ENCODE results near the gene MYO1E. TPM values are rescaled to one million over a fixed set of nuclear protein-coding genes. Genes with fewer than 3 reads are reported as not detected.

Gene MYO1E
- polyA plus RNA-seq, 2 donors: 39.6 to 43.3 TPM

DNA sequence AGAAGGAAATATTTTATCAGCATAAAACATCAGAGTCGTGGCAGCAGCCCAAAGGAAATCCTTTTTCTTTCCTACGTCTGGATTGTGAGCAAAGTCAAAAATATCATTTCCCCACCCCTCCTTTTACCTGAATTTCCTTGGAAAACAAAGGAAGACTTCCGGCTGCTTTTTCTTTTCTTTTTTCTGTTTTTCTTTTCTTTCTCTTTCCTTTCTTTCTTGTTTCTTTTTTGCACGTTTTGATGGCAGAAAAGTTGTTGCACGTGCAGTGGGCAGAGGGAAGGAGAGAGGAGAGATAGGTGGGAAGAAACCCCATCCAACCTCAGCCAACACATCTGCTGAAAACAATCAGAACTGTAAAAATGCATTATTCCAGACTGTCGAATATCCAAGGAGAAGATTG, 544 bp upstream of the MYO1E start:
- peak overlapping the region; percentile 94 to 98 for H3K27ac ChIP-seq (ENCODE audit: low read depth in 2 of 2, low read length in 1 of 2)
- peak overlapping the region; percentile 72 to 73 for H3K4me3 ChIP-seq (ENCODE audit: low read depth in 1 of 2, low read length in 2 of 2)
- no peaks in the 10 kb centered on the region for H3K9me3 ChIP-seq (ENCODE audit: control insufficient read depth in 2 of 2, insufficient read depth in 1 of 2, low read depth in 1 of 2, low read length in 1 of 2)
- WGBS, 2 donors: 1 to 5% methylated on average over 6 of the region's 6 CpGs
- peaks cover 0 to 5% of the 10 kb centered on the region in 2 donors for H3K4me1 ChIP-seq (ENCODE audit: control insufficient read depth in 2 of 2, insufficient read depth in 2 of 2, low read length in 1 of 2)
- no peaks in the 10 kb centered on the region for H3K27me3 ChIP-seq (ENCODE audit: control insufficient read depth in 1 of 2, insufficient read depth in 2 of 2, low read length in 2 of 2)
- H3K36me3 ChIP-seq (ENCODE audit: control insufficient read depth in 2 of 2, insufficient read depth in 2 of 2, low read length in 1 of 2): no peaks in the 10 kb centered on the region

DNA sequence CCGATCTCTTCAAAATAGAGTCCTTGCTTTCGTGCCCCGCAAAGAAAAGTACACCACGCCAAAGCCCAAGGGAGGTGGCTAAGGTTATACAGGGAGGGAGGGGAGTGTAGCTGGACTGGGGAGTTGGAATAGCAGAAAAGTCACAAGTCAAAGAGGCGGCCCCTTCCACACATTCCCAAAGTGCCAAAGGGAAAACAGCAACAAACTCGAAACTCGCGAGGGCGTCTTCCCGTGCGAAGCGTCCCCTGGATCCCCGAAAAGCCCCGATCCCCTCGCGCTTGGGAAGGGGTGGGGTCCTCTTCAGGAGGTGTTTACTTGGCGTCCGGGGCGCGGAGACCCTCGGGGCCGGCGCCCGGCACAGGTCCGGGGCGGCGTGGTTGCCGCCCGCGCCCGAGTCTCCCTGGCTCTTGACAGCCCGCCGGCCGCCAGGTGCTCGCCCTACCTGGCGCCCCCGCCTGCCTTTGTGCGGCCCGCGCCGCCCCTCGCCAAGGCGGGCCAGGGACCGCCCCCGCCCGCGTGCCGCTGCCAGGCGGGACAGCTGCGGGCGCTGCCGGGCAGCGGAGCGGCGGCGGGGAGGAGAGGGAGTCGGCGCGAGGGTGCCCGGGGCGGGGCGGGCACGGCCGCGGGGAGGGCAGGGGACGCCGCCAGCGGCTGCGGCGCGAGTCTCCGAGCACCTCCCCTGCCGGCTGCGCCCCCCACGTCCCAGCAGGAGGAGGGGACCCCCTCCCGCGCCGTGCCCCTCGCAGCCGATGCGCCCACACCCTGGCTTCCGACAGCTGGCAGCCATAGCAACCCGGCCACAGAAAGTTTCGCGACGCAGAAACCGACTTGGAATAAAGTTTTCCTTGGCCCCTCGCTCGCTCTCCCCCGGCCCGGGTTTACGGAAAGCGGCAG, 966 bp downstream of the MYO1E start:
- H3K27me3 ChIP-seq (ENCODE audit: control insufficient read depth in 1 of 2, insufficient read depth in 2 of 2, low read length in 2 of 2): no peaks in the 10 kb centered on the region

DNA sequence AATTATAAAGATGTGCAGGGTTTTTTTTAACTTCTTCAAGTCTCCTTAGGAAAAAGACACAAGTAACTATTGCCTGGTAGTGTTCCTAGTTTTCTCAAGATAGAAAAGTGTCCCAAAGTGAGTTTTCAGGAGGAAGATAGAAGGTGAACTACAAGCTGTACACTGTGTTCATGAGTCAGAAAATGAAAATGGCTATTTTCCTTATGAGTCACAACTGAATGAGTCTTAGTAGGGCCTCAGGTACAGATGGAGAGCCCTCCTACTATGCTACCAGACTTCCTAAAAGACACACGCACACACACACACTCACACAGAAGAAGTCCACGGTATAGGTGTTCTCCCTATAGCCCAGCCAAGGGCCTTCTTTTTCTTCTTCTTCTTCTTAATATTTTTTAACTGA, 3.1 kb downstream of the MYO1E start:
- H3K27me3 ChIP-seq (ENCODE audit: control insufficient read depth in 1 of 2, insufficient read depth in 2 of 2, low read length in 2 of 2): no peaks in the 10 kb centered on the region
- no peaks in the 10 kb centered on the region for H3K36me3 ChIP-seq (ENCODE audit: control insufficient read depth in 2 of 2, insufficient read depth in 2 of 2, low read length in 1 of 2)
- H3K27ac ChIP-seq (ENCODE audit: low read depth in 2 of 2, low read length in 1 of 2): peak overlapping the region in 1 of 2 donors; percentile 17
- H3K9me3 ChIP-seq (ENCODE audit: control insufficient read depth in 2 of 2, insufficient read depth in 1 of 2, low read depth in 1 of 2, low read length in 1 of 2): no peaks in the 10 kb centered on the region
- no peak overlapping the region for H3K4me3 ChIP-seq (ENCODE audit: low read depth in 1 of 2, low read length in 2 of 2)
- WGBS, 2 donors: 86 to 95% methylated on average over 2 of the region's 2 CpGs
- peaks cover 0 to 5% of the 10 kb centered on the region in 2 donors for H3K4me1 ChIP-seq (ENCODE audit: control insufficient read depth in 2 of 2, insufficient read depth in 2 of 2, low read length in 1 of 2)

More for the DNA sequence above, 966 bp downstream of the MYO1E start:
- Histone ChIP-seq H3K36me3 (ENCODE audit: control insufficient read depth in 2 of 2, insufficient read depth in 2 of 2, low read length in 1 of 2) (no peaks in the 10 kb centered on the region), H3K27ac (ENCODE audit: low read depth in 2 of 2, low read length in 1 of 2) (peak overlapping the region; percentile 94 to 98), H3K4me3 (ENCODE audit: low read depth in 1 of 2, low read length in 2 of 2) (peak overlapping the region; percentile 72 to 73), H3K4me1 (ENCODE audit: control insufficient read depth in 2 of 2, insufficient read depth in 2 of 2, low read length in 1 of 2) (peaks cover 0 to 5% of the 10 kb centered on the region in 2 donors), H3K9me3 (ENCODE audit: control insufficient read depth in 2 of 2, insufficient read depth in 1 of 2, low read depth in 1 of 2, low read length in 1 of 2) (no peaks in the 10 kb centered on the region)
- WGBS, 2 donors: 1 to 2% methylated on average over 69 to 93 of the region's 93 CpGs

DNA sequence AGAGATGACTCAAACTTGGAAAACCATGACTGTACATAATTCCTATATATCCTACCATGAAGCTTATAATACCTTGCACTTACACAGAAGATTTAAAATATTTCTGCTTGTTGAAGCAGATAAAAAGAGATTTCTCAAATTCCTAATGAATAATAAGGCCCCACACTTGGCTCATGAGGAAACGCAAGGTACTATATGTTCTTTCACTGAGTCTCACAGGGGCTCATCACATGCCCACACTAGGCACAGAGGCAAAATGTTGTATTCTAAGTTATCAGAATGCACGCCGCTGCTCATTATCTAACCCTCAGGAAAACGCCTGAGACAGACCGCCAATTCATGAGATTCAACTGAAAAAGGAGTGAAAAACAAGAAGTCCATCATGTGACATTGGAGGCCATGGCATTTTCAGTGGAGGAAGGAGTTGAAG, 5.6 kb downstream of the MYO1E start:
- Histone ChIP-seq H3K36me3 (ENCODE audit: control insufficient read depth in 2 of 2, insufficient read depth in 2 of 2, low read length in 1 of 2) (no peaks in the 10 kb centered on the region), H3K4me1 (ENCODE audit: control insufficient read depth in 2 of 2, insufficient read depth in 2 of 2, low read length in 1 of 2) (peaks cover 0 to 5% of the 10 kb centered on the region in 2 donors), H3K4me3 (ENCODE audit: low read depth in 1 of 2, low read length in 2 of 2) (no peak overlapping the region), H3K27me3 (ENCODE audit: control insufficient read depth in 1 of 2, insufficient read depth in 2 of 2, low read length in 2 of 2) (no peaks in the 10 kb centered on the region), H3K27ac (ENCODE audit: low read depth in 2 of 2, low read length in 1 of 2) (peak overlapping the region in 1 of 2 donors; percentile 15), H3K9me3 (ENCODE audit: control insufficient read depth in 2 of 2, insufficient read depth in 1 of 2, low read depth in 1 of 2, low read length in 1 of 2) (no peaks in the 10 kb centered on the region)
- 73 to 90% methylated on average over 5 of the region's 5 CpGs for WGBS, 2 donors

DNA sequence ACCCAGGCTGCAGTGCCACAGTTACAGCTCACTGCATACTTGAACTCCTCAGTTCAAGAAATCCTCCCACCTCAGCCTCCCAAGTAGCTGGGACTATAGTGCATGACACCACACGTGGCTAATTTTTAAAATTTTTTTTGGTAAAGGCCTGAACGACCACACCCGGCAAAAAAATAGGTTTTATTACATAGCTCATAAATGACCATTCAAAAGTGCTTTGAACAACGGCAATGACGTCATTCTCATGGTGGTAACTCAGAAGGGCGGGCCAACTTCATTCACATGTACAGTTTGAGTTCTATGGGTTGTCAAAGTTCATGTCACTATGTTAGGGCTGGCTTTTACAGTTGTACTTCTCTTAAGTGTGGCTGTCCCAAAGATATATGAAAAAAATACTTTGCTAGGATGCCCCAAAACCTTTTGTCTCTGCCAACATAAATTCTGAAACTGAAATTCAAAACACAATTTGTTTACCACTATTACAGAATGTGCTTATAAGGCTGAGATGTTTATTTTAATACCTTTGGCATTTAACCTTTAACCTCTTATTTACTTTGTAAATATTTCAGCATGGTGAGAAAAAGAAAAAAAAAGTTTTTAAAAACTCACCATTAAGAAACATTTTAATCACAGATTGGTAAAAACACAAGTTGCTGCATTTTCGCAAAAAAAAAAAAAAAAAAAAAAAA, 6.2 kb downstream of the MYO1E start:
- Histone ChIP-seq H3K4me3 (ENCODE audit: low read depth in 1 of 2, low read length in 2 of 2) (no peak overlapping the region), H3K36me3 (ENCODE audit: control insufficient read depth in 2 of 2, insufficient read depth in 2 of 2, low read length in 1 of 2) (no peaks in the 10 kb centered on the region), H3K27ac (ENCODE audit: low read depth in 2 of 2, low read length in 1 of 2) (no peak overlapping the region), H3K27me3 (ENCODE audit: control insufficient read depth in 1 of 2, insufficient read depth in 2 of 2, low read length in 2 of 2) (no peaks in the 10 kb centered on the region), H3K9me3 (ENCODE audit: control insufficient read depth in 2 of 2, insufficient read depth in 1 of 2, low read depth in 1 of 2, low read length in 1 of 2) (no peaks in the 10 kb centered on the region), H3K4me1 (ENCODE audit: control insufficient read depth in 2 of 2, insufficient read depth in 2 of 2, low read length in 1 of 2) (peaks cover 0 to 5% of the 10 kb centered on the region in 2 donors)
- WGBS, 2 donors: 49 to 67% methylated on average over 7 of the region's 7 CpGs

DNA sequence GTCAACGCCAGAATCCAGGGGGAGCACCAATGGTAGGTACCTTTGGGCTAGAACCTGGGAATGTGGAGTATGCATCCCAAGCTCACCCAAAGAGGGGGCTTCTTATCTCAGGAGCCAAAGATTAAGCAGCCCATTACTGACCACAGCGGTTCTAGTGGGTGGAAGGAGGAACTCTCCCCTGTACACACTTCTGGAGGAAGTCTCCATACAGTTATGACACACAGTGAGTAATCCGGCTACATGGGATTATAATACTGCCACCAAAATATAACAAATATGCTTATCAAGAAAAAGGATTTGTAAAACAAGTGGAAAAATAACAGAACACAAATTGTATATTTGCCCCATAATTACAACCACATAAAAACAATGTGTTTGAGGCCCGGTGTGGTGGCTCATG, 8.4 kb downstream of the MYO1E start:
- no peaks in the 10 kb centered on the region for H3K27me3 ChIP-seq (ENCODE audit: control insufficient read depth in 1 of 2, insufficient read depth in 2 of 2, low read length in 2 of 2)
- no peak overlapping the region for H3K4me3 ChIP-seq (ENCODE audit: low read depth in 1 of 2, low read length in 2 of 2)
- WGBS, 2 donors: 79 to 93% methylated on average over 4 of the region's 4 CpGs
- peaks cover 0 to 2% of the 10 kb centered on the region in 2 donors for H3K4me1 ChIP-seq (ENCODE audit: control insufficient read depth in 2 of 2, insufficient read depth in 2 of 2, low read length in 1 of 2)
- H3K27ac ChIP-seq (ENCODE audit: low read depth in 2 of 2, low read length in 1 of 2): no peak overlapping the region
- no peaks in the 10 kb centered on the region for H3K36me3 ChIP-seq (ENCODE audit: control insufficient read depth in 2 of 2, insufficient read depth in 2 of 2, low read length in 1 of 2)
- no peaks in the 10 kb centered on the region for H3K9me3 ChIP-seq (ENCODE audit: control insufficient read depth in 2 of 2, insufficient read depth in 1 of 2, low read depth in 1 of 2, low read length in 1 of 2)

DNA sequence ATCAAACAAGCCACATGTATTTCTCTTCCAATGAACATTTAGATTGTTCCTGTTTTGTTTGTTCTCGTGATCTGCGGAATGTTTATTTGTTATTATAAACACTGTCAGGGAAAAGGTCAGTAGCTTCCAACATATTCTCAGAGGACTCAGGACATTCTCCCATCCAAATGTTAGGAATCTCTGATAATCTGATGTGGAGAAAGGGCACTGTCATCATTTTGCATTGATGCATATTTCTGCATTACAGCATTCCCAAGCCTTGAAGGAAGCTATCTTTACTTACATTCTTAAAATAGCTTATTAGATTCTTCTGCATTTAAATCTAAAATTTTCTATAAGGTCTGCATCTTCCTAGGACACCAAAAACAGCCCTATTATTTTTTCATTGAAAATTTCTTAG, 10.3 kb downstream of the MYO1E start:
- 73 to 86% methylated on average over 2 of the region's 2 CpGs for WGBS, 2 donors
- peaks cover 0 to 5% of the 10 kb centered on the region in 2 donors for H3K36me3 ChIP-seq (ENCODE audit: control insufficient read depth in 2 of 2, insufficient read depth in 2 of 2, low read length in 1 of 2)
- no peak overlapping the region for H3K27ac ChIP-seq (ENCODE audit: low read depth in 2 of 2, low read length in 1 of 2)
- no peaks in the 10 kb centered on the region for H3K27me3 ChIP-seq (ENCODE audit: control insufficient read depth in 1 of 2, insufficient read depth in 2 of 2, low read length in 2 of 2)
- H3K9me3 ChIP-seq (ENCODE audit: control insufficient read depth in 2 of 2, insufficient read depth in 1 of 2, low read depth in 1 of 2, low read length in 1 of 2): no peaks in the 10 kb centered on the region
- H3K4me1 ChIP-seq (ENCODE audit: control insufficient read depth in 2 of 2, insufficient read depth in 2 of 2, low read length in 1 of 2): peaks cover 0 to 2% of the 10 kb centered on the region in 2 donors
- no peak overlapping the region for H3K4me3 ChIP-seq (ENCODE audit: low read depth in 1 of 2, low read length in 2 of 2)

DNA sequence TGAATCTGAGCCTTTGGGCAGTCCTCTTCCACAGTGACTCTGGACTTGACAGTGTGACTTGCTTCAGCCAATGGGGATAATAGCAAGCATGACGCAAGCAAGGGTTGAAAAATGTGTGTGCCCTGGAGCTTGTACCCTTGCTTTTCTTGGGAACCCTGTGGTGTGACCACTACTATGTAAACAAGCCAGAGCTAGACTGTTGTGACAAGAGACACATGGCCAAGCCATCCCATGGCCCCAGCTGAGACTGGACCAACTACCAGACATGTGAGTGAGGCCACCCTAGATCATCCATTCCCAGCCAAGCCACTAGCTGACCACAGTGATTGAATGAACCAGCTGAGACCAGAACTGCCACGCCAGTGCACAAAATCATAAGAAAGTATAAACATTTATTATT, 11.8 kb downstream of the MYO1E start:
- H3K9me3 ChIP-seq (ENCODE audit: control insufficient read depth in 2 of 2, insufficient read depth in 1 of 2, low read depth in 1 of 2, low read length in 1 of 2): no peaks in the 10 kb centered on the region
- peaks cover 0 to 5% of the 10 kb centered on the region in 2 donors for H3K36me3 ChIP-seq (ENCODE audit: control insufficient read depth in 2 of 2, insufficient read depth in 2 of 2, low read length in 1 of 2)
- H3K27me3 ChIP-seq (ENCODE audit: control insufficient read depth in 1 of 2, insufficient read depth in 2 of 2, low read length in 2 of 2): no peaks in the 10 kb centered on the region
- H3K4me3 ChIP-seq (ENCODE audit: low read depth in 1 of 2, low read length in 2 of 2): no peak overlapping the region
- no peak overlapping the region for H3K27ac ChIP-seq (ENCODE audit: low read depth in 2 of 2, low read length in 1 of 2)
- H3K4me1 ChIP-seq (ENCODE audit: control insufficient read depth in 2 of 2, insufficient read depth in 2 of 2, low read length in 1 of 2): peaks cover 0 to 2% of the 10 kb centered on the region in 2 donors
- 91 to 92% methylated on average over 2 of the region's 2 CpGs for WGBS, 2 donors

DNA sequence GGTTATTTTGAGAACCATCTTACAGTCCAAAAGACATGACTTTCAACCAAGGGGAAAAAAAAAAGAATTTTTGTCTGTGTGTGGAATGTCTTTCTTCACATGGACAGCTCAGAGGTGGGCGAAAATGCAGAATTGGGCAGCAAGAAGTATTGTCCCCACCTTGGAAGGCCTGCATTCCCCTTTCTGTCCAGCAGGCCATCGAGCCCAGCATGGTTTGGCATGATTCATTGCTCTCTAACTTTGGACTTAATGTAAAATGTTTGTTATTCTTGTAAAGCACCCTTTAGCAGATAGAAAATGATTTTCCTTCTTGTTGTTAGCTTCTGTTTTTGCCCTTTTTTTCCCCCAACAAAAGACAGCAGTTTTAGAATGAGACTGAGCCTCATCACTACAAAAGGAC, 12.4 kb downstream of the MYO1E start:
- WGBS, 2 donors: 90 to 92% methylated on average over 2 of the region's 2 CpGs
- no peak overlapping the region for H3K4me3 ChIP-seq (ENCODE audit: low read depth in 1 of 2, low read length in 2 of 2)
- no peak overlapping the region for H3K27ac ChIP-seq (ENCODE audit: low read depth in 2 of 2, low read length in 1 of 2)
- H3K36me3 ChIP-seq (ENCODE audit: control insufficient read depth in 2 of 2, insufficient read depth in 2 of 2, low read length in 1 of 2): peaks cover 0 to 5% of the 10 kb centered on the region in 2 donors
- no peaks in the 10 kb centered on the region for H3K9me3 ChIP-seq (ENCODE audit: control insufficient read depth in 2 of 2, insufficient read depth in 1 of 2, low read depth in 1 of 2, low read length in 1 of 2)
- H3K4me1 ChIP-seq (ENCODE audit: control insufficient read depth in 2 of 2, insufficient read depth in 2 of 2, low read length in 1 of 2): peaks cover 0 to 2% of the 10 kb centered on the region in 2 donors
- H3K27me3 ChIP-seq (ENCODE audit: control insufficient read depth in 1 of 2, insufficient read depth in 2 of 2, low read length in 2 of 2): no peaks in the 10 kb centered on the region
